Stimulated activated CD4-positive, alpha-beta T cell treated with anti-CD3 and anti-CD28 coated beads, TNF-alpha, amount 100 ng/mL, for 4 hours (primary cell): ENCODE results near the gene PSAPL1.

Source experiments
- DNase-seq, 3 experiments: peaks; one replicate each; pipeline ENCODE4 v3.0.0-alpha.2; 2020; ENCODE audit warnings: low read depth in 3 of 3

PSAPL1 gene

DNA sequence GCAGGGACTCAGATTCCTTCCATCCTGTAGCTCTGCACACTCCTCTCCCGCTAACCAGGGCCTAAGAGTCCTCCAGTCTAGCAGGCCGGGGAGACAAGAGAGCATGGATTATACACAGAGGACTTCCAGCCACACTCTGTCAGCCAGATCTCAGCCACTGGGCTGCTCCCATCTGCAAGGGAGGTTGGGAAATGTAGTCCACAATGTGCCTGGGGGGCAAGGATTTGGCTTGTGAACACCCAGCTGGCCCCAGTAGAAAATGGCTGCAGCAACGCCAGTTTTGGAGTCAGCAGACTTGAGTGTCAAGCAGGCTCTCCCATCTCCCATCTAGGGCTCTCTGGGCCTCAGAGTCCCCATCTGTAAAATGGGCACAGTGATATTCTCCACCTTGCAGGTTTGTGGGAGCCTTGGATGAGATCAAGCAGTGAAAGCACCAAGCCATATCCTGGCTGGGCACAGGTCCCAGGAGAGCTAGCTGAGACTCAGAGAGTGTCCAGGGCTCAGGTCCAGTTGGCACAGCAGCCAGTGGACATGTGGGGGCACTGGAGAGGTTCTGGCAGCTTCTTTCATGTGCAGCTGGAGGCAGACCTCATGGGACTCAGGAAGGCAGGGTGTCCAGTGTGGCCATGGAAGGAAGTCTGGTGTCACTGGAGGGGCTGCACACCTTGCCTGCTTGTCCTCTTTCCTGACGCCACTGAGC is 14.6 kb downstream of the PSAPL1 start:
- DNase-seq: no peak

DNA sequence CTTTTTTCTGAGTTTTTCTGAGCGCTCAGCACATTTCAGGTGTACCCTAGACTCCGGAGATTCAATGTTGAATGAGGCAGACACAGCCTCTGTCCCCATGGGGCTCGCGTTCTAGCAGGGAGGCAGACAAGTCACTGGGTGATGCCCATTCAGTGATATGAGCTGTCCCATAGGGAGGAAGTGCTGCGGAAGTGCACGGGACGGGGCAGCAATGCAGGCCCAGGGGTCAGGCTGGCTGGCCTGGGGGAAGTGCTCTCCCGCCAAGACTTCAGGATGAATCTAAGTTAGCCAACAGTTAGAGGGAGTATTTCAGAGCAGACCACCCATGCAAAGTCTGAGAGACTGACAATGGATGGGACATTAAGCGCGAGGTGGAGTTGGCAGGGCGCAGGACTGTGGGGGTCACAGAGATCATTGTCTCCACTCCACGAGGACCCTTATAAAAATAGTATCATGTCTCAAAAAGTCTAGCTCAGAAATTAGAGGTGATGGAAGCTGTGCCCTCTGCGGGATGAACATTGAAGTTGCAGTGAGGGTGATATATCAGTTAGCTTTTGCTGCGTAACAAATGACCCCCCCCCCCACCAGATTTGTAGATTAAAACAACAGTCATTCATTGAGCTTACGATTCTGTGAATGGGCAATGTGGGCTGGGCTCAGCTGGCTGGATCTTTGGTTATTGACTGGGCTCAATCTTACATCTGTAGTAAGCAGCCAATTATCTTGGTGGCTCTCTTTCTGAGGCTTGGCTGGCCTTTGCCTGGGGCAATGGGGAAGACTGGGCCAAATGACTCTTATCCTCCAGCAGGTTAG is 16.4 kb downstream of the PSAPL1 start:
- DNase-seq: no peak

DNA sequence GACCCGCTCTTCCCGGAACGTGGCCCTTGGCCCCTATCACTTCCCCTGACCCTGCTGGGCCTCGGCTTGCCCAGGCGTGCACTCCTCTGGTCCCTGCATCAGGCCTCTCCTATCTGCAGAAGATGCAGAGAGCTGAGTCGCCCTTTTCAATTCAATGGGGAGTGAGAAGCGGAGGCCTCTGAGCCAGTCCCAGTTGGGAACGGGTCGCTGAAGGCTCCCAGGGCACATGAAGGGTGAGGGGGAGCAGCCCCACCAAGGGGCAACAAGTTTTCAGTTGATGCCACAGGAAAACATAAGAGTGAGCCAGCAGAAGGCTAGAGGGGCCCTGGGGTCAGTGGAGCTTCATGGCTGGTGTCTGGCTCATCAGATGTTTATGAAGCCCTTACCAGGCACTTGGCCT is 17.1 kb downstream of the PSAPL1 start:
- DNase-seq: no peak

DNA sequence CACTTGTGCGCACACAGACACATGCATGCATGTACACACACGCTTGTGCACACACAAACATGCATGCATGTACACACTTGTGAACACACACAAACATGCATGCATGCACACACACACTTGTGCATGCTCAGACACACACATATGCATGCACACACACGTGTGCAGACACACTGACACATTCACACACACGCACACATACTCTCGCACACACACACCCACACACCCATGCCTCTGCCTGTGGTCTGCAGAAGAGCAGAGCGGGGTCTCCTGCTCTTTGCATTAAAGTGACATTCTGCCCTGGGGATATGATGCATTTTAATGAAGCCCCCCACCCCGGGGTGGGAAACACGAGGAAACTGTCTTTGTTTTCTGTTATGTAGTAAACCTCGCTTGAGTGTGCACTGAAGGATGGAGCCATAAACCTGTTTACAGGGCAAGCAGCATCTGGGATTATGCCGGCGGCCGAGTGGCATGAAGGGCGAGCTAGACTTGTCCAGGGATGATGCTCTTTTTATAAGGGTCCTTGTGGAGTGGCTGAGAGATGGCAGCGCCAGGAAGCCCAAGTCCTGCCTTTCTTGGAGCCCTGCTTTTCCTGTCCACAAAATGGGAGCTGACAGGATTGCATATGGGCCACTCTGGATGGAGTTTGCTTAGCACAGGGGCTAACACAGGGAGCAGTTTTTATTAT is 17.8 kb downstream of the PSAPL1 start:
- DNase-seq: no peak

DNA sequence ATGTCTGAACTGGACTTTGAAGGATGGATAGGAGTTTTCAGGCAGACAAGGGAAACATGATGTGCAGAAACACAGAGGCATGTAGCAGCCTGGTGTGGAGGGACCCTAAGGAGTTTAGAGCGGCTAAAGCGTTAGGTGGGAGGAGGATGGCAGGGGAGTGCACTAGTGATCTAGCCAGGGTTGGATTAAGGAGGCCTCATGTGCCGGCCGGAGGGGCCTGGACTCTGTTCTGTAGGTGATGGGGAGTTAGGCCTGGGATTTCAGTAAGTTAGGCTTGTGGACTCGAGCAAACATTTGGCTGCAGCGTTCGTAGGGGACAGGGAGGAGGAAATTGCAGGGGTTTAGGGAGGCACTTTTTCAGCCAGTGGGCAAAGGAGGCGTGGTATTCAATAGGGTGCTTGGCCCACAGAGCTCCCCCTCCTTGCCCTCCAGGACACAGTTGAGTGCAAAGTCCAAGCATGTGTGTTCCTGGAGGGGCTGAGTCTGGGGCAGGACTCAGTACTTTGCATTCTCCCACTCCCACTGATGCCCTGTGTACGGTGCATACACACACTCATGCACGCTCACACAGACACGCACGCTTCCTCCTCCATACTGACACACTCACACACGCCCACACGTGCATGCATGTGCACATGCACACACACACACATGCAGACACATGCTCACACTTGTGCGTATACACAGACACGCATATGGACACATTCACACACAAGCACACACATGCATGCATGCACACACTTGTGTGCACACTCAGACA is 18.6 kb downstream of the PSAPL1 start:
- DNase-seq: no peak

DNA sequence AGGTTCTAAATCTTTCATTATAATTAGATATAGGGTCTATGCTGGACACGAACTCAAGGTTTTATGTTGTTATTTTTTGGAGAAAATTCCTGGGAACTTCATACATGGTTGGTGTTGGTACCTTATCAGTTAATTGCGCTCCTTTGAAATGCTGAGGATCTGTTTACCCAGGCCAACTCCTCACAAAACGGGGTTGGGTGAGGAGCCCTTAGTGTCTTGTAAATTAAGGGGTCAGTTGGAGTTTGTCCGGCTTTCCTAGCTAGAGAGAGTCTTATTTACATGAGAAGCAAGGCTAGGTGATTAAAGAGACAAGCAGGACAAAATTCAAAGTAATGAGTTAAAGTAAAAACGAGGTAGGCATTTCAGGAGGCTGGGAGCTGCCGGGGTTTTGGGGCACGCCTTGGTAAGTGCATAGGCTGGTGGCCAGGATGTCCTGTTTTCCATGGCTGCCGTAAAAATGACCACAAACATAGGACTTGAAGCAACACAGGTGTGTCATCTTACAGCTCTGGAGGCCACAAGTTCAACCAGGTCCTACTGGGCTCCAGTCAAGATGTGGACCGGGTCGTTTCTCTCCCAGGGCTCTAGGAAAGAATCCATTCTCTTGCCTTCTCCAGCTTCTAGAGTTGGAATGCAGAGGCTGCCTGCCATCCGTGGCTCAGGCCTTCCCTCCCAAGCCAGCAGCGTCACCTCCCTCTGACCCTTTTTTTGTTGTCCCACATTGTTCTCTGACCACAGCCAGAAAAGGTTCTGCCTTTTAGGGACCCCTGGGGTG is 19.8 kb downstream of the PSAPL1 start:
- DNase-seq: no peak

DNA sequence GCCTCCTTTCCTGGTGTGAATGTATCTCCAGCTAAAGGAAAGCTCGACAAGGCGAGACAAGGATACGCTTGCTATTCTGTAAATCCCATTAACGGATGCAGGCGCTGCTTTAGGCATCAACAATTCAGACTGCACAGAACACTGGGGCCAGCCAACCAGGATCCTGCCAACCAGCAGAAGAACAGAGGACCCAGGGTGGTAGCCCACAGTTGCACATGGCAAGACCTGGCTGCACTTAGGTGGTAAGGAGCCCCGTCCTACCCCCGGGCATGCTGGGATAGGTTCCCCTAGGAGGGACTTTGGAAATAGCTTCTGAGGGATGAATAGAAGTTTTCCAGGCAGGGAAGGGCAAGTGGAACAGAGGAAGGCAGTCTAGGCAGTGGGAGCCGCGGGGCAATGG is 20.7 kb downstream of the PSAPL1 start:
- DNase-seq: no peak

DNA sequence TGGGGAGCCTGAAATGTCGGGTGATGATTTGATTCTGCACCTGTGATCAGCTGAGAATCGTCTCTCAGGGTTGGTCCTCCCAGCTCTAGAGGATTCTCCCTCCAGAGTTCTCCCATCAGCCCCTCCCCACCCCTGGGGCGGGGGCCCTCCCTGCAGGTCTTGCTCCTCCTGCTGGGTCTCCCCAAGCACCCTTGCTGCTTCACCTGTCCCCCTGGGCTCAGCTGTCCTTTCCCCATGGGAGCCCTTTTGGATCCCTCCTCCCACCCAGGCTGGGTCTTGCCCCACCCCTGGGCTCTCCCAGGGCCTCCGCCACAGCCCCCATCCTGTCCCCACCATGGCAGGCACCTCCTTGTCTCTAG is 22.2 kb downstream of the PSAPL1 start:
- DNase-seq: no peak

DNA sequence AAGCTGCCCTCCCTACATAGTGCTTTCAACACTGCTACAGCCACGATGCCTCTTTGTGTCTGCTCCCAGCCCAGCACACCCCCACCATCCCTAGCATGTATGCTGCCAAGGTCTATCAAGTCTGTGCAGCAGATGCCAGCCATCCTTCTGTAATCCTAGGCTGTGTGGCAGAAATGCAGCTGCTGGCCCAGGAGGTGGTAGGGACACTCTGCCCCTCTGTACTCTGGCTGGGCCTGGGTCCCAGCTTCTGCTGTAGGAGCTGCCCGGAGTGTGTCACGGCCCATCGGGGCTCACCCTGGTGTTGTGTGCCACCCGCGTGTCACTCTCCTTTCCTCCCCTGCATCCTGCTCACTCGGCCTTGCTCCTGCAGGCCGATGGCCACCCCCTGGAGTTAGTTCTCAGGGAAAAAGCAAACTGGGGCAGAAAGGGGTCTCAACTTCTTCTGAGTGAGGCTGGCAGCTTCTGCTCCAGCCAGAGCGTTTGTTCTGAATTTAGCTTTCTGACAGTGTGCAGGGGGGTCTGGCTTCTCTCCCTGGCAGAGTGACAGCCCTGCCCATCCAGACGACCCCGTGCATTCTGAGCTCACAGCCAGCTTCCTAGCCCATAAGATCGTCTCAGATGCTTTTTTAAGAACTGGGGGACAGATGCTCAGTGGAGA is 22.7 kb downstream of the PSAPL1 start:
- DNase-seq: no peak

DNA sequence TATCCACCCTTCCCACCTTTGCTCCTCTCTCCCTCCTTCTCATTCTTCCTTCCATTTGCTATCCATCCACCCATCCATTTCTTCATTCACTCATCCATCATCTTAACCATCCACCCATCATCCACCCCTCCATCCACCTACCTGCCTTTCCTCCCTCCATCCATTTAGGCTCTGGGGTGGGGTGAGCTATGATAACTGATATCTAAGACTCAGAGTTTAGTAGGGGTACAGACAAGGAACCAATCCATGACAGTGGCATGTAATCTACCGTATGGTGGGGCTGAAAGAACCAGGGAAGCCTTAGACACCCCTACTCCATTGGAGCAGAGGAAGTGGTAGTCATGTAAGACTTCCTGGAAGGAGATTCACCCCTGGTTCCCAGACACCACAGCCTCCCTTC is 23.2 kb downstream of the PSAPL1 start:
- DNase-seq: no peak

DNA sequence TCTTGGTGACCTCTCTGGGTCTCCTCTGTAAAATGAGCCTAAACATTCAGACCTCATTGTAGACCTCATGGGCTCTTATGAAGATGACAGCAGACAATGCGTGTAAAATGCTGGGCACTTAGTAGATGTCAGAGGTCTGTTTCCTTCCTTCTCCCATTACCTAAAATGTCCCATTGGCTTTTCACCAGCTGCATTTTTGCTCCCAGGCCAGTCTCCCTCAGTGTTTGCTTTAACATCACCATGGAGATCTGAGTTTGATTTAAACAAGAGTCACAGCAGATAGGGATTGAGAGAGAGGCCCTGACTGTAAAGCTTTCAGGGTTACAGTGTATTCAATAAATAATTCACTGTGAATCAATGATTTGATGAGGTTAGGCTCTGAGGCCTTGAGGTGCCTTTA is 24.3 kb downstream of the PSAPL1 start:
- DNase-seq: no peak

DNA sequence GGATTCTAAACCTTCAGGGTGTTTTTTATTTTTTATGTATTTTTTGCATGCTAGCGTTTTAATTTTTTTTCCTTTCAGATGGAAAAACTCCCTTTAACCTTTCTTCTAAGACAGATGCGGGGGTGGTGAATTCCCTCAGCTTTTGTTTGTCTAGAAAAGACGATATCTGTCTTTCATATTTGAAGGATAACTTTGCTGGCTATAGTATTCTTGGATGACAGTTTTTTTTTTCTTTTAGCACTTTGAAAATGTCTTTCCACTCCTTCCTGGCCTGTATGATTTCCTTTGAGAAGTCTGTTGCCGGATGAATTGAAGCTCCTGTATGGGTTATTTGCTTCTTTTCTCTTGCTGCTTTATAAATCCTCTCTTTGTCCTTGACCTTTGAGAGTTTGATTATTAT is 26.6 kb downstream of the PSAPL1 start:
- no peak for DNase-seq

DNA sequence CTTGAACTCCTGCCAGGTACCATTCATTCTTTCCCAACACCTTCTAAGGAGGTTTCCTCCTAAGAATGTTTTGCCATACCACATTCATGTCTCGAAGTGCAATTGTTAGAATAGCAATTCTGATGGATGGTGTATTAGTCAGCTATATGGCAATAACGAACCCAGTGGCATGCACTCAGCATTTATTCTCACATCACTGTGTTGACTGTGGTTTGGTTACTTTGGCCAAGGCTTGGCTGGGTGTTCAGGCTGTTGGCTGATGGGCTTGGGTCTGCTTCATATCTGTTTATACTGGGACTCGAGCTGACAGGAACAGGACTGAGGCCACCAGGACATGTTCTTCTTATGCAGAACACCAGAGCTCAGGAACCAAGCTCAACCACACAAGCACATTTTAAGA is 31.7 kb downstream of the PSAPL1 start:
- DNase-seq: no peak

DNA sequence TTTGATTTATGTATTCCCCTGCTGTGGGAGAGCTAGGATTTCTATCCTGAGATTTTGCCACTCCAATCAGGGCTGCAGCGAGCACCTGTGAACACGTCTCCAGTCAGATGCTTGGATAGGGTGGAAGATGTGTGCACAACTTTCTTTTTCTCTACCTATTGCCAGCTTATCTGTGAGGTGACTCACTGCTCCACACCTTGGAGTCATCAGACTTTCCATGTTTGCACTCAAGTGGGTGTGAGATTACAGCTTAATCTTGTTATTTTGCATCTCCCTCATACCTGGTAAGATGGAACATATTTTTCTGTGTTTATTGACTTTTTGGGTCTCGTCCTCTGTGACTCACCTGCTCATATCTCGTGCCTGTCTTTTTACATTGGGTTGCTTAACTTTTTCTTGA is 32.2 kb downstream of the PSAPL1 start:
- DNase-seq: no peak

DNA sequence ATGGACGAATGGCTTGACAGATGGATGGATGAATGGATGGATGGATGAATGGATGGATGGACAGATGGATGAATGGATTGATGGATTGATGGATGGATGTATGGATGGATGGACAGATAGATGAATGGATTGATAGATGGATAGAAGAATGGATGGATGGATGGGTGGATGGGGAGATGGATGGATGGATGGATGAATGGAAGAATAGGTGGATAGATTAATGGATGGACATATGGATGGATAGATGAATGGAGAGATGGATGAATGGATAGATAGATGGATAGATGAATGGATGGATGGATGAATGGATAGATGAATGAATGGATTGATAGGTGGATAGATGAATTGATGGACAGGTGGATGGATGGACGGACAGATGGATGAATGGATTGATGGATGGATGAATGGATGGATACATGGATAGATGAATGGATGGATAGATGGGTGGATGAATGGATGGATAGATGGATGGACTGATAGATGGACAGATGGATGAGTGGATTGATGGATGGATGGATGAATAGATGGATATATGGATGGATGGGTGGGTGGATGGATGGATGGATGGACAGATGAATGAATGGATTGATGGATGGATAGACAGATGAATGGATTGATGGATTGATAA is 33.9 kb downstream of the PSAPL1 start:
- no peak for DNase-seq

DNA sequence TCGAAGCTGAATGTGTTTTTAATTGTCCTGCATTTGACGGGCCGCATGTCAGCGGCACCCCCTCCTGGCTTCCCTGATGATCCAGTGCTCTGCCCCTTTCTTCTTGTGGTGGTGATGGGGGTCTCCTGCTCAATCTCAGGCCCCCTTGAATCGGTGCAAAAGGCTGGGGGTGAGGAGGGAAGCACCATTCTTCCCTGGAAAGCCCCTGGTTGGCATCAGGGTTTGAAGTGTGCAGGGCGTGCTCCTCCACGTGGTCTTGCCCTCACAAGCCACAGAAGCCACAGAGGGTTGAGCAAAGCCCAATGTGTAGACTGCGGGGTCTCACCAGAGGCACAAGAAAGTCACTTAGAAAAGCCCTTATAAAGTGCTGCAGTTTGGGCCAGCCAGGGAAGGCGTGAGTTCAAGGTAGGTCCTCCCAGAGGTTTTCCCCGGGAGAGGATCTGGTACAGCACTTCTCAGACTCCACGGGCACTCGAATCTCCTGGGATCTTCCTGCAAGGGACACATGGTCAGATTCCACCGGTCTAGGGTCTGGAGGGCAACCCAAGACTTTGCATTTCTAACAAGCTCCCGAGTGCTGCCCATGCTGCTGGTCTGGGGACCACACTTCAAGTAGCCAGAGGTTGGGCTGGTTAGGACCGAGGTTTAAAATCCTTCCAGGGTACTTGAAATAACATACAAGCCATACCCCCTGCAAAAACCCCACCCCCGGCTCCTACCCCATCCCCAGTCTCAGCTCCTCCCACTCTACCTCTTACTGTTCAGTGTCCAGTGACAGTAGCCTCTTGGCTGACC is 35.1 kb downstream of the PSAPL1 start:
- DNase-seq: no peak

DNA sequence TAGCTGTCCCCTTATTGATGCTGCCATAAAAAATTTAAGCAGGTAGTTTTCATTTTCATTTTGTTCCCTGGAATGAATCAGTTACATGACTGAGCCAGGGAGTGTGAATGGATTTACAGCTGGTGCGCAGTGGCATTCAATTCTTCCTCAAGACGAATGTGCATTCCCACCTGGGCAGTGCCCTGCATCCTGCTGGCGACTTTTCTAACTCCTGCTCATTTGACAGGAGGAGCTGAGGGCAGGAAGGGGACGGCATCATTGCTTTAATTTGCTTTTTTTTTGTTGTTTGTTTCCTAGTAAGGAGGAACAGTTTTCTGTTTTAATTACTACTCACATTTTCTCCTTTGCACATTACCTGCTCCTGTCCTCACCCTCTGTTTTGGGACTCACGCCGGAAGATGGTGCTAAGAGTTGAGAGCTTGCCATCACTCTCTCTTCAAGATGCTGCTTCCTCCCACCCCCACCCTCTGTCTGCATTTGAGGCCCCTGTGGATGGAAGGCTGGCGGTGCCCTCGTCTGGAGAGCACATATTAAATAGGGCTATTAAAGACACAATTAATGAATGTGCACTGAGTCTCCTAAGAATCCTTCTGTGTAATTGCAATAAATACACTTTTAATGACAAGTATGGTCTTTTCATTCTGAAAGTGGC is 35.8 kb downstream of the PSAPL1 start:
- no peak for DNase-seq

DNA sequence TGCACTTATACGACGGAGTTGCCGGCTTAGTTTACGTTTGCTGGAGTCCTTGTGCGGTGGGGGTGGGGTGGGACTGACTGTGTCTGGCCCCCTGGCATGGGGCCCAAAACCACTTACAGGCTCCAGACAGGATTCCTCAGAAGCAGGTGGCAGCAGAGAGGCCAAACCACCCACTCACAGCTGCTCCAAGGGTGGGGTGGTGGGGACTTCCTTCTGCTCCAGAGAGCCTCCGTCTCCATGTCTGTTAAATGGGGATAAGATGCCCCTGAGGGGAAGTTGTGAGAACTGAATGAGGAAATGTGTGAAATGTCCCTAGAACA is 36.7 kb downstream of the PSAPL1 start:
- DNase-seq: no peak
